SK-N-SH treated with all-trans-retinoic acid at 6 μM for 48 hours (cell line): ENCODE measurements around the gene ACO1.

Experiments used
- CREB5 ChIP-seq: fragments of 250-450 bp; sonication (Bioruptor Pico); IDR thresholded peaks from 2 replicates; pipeline ENCODE4 v1.5.1; 2020; ENCODE audit warnings: low read depth, mild to moderate bottlenecking, moderate library complexity
- ESRRG ChIP-seq: fragments of 250-450 bp; sonication (Bioruptor Pico); IDR thresholded peaks from 2 replicates; pipeline ENCODE4 v1.6.1; 2021; ENCODE audit warnings: mild to moderate bottlenecking
- OSR1 ChIP-seq: fragments of 250-450 bp; sonication (Bioruptor Pico); IDR thresholded peaks from 2 replicates; pipeline ENCODE4 v1.8.0; 2022; ENCODE audit warnings: moderate library complexity, mild to moderate bottlenecking, inconsistent platforms
- PATZ1 ChIP-seq: fragments of 250-450 bp; sonication (Bioruptor Pico); IDR thresholded peaks from 2 replicates; pipeline ENCODE4 v1.8.0; 2020; ENCODE audit warnings: mild to moderate bottlenecking, moderate library complexity, borderline replicate concordance
- RARB ChIP-seq: fragments of 250-450 bp; sonication (Bioruptor Pico); IDR thresholded peaks from 2 replicates; pipeline ENCODE4 v1.8.0; 2021; ENCODE audit warnings: mild to moderate bottlenecking, moderate library complexity
- TSHZ2 ChIP-seq: fragments of 250-450 bp; sonication (Bioruptor Pico); IDR thresholded peaks from 2 replicates; pipeline ENCODE4 v1.5.0; 2020; ENCODE audit warnings: mild to moderate bottlenecking, moderate library complexity
- ZFP3 ChIP-seq: fragments of 250-450 bp; sonication (Bioruptor Pico); IDR thresholded peaks from 2 replicates; pipeline ENCODE4 v1.5.0; 2020; ENCODE audit warnings: mild to moderate bottlenecking, moderate library complexity
- ZFP30 ChIP-seq: fragments of 450-650 bp; formaldehyde crosslinking; IDR thresholded peaks from 2 replicates; pipeline ENCODE4 v1.5.0; 2022; ENCODE audit warnings: mild to moderate bottlenecking, moderate library complexity

- TF ChIP-seq PATZ1 (CRISPR knock-in tag) (no peak), RARB (CRISPR knock-in tag) (no peak), TSHZ2 (CRISPR knock-in tag) (no peak), ZFP3 (no peak), ZFP30 (no peak), OSR1 (no peak), ESRRG (no peak), CREB5 (CRISPR knock-in tag) (no peak)
These were observed 20.0 kb downstream of the ACO1 start for GRCh38 chr9:32404402-32404801.
